IMR-90 (cell line): ENCODE measurements around the gene ZNF541. TPM values are rescaled to one million over a fixed set of nuclear protein-coding genes. Genes with fewer than 3 reads are reported as not detected.
A peak's percentile ranks its signal among the peaks of the same experiment; 100 is the strongest.

ENCODE experiments used
- ATAC-seq: fragments of 200-7000 bp; cut with Tn5 transposase; 2 replicates; pipeline ENCODE4 v1.9.1; 2020; ENCODE audit warnings: low read depth, mild to moderate bottlenecking, moderate library complexity
- BruUV-seq: library from RNA; stranded (reverse); fragments of 400-500 nt; replicated peaks from 2 replicates; lab custom pipeline; 2021; lab: Mats Ljungman, UMichigan
- CTCF ChIA-PET: fragments of 300-600 bp; formaldehyde crosslinking; extraction: SDS; loops from one replicate; lab custom pipeline; 2021; ENCODE audit warnings: antibody characterized with exemption; lab: Yijun Ruan, JAX
- POLR2A ChIA-PET: fragments of 300-600 bp; sonication (Branson Sonifier 250); formaldehyde crosslinking; loops from one replicate; lab custom pipeline; 2022; ENCODE audit warnings: antibody characterized with exemption; ENCODE audit not compliant: unreplicated experiment; lab: Charles Lee
- DNase-seq: peaks from one replicate; pipeline ENCODE4 v3.0.0; 2013
- H2AFZ ChIP-seq: replicated peaks from 2 replicates; pipeline ENCODE3; 2013; ENCODE audit warnings: low read length, mild to moderate bottlenecking; ENCODE audit not compliant: poor library complexity
- H2AK5ac ChIP-seq: 2 replicates; pipeline ENCODE4 v1.6.1; 2013; ENCODE audit warnings: low read depth, low read length, inconsistent platforms
- H2AK9ac ChIP-seq: replicated peaks from 2 replicates; pipeline ENCODE3; 2013; ENCODE audit warnings: mild to moderate bottlenecking, low read depth, low read length, moderate library complexity; ENCODE audit not compliant: poor library complexity
- H2BK120ac ChIP-seq: 2 replicates; pipeline ENCODE4 v1.6.1; 2013; ENCODE audit warnings: low read depth, low read length, inconsistent platforms
- H2BK15ac ChIP-seq: 3 replicates; pipeline ENCODE4 v1.6.1; 2013; ENCODE audit warnings: low read depth, low read length, inconsistent platforms
- H2BK20ac ChIP-seq: 2 replicates; pipeline ENCODE4 v1.6.1; 2013; ENCODE audit warnings: low read depth, mild to moderate bottlenecking, inconsistent platforms, low read length, moderate library complexity
- H2BK5ac ChIP-seq: 2 replicates; pipeline ENCODE4 v1.6.1; 2013; ENCODE audit warnings: mild to moderate bottlenecking, low read depth, low read length, inconsistent platforms; ENCODE audit not compliant: poor library complexity, severe bottlenecking
- H3K14ac ChIP-seq: replicated peaks from 2 replicates; pipeline ENCODE4 v1.6.1; 2013; ENCODE audit warnings: low read depth, low read length, inconsistent platforms
- H3K18ac ChIP-seq: 2 replicates; pipeline ENCODE4 v1.6.1; 2013; ENCODE audit warnings: low read depth, low read length, control low read depth
- H3K23ac ChIP-seq: 2 replicates; pipeline ENCODE4 v1.6.1; 2013; ENCODE audit warnings: low read depth, low read length, inconsistent platforms
- H3K27ac ChIP-seq: 2 replicates; pipeline ENCODE4 v1.5.1; 2013; ENCODE audit warnings: mild to moderate bottlenecking, control low read depth, low read length; ENCODE audit not compliant: insufficient read depth
- H3K27me3 ChIP-seq: 2 replicates; pipeline ENCODE4 v1.6.1; 2013; ENCODE audit warnings: low read length; ENCODE audit not compliant: control insufficient read depth, insufficient read depth
- H3K36me3 ChIP-seq: 2 replicates; pipeline ENCODE4 v1.6.1; 2013; ENCODE audit warnings: low read length, mixed read lengths; ENCODE audit not compliant: control insufficient read depth, insufficient read depth
- H3K4ac ChIP-seq: 2 replicates; pipeline ENCODE4 v1.6.1; 2013; ENCODE audit warnings: low read depth, low read length, inconsistent platforms
- H3K4me1 ChIP-seq: 2 replicates; pipeline ENCODE4 v1.6.1; 2013; ENCODE audit warnings: low read length, mixed read lengths; ENCODE audit not compliant: control insufficient read depth, insufficient read depth
- H3K4me2 ChIP-seq: 2 replicates; pipeline ENCODE4 v1.6.1; 2013; ENCODE audit warnings: low read depth, mild to moderate bottlenecking, control low read depth, low read length, moderate library complexity
- H3K4me3 ChIP-seq: 2 replicates; pipeline ENCODE4 v1.5.1; 2013; ENCODE audit warnings: low read depth, mild to moderate bottlenecking, control low read depth, low read length, moderate library complexity; ENCODE audit not compliant: insufficient read depth
- H3K56ac ChIP-seq: 2 replicates; pipeline ENCODE4 v1.6.1; 2013; ENCODE audit warnings: low read length, inconsistent platforms; ENCODE audit not compliant: insufficient read depth; ENCODE audit errors: extremely low read depth
- H3K79me1 ChIP-seq, 2 experiments: 2 replicates each; pipeline ENCODE4 v1.6.1; 2013; ENCODE audit warnings: low read length in 2 of 2, inconsistent platforms in 1 of 2, low read depth in 1 of 2
- H3K9ac ChIP-seq: 2 replicates; pipeline ENCODE4 v1.6.1; 2013; ENCODE audit warnings: low read depth, low read length, control low read depth
- H3K9me1 ChIP-seq: 2 replicates; pipeline ENCODE4 v1.6.1; 2013; ENCODE audit warnings: low read length, inconsistent platforms; ENCODE audit not compliant: insufficient read depth
- H3K9me3 ChIP-seq: 2 replicates; pipeline ENCODE4 v1.6.1; 2013; ENCODE audit warnings: low read length; ENCODE audit not compliant: control insufficient read depth, insufficient read depth
- H4K20me1 ChIP-seq: 2 replicates; pipeline ENCODE4 v1.6.1; 2013; ENCODE audit warnings: low read length, inconsistent platforms; ENCODE audit not compliant: insufficient read depth
- H4K5ac ChIP-seq: 2 replicates; pipeline ENCODE4 v1.6.1; 2013; ENCODE audit warnings: mild to moderate bottlenecking, low read depth, low read length, control low read depth
- H4K8ac ChIP-seq, 2 experiments: 2 replicates each; pipeline ENCODE4 v1.6.1; 2013; ENCODE audit warnings: low read depth in 2 of 2, low read length in 2 of 2, control low read depth in 1 of 2, inconsistent platforms in 1 of 2
- H4K91ac ChIP-seq: 2 replicates; pipeline ENCODE4 v1.6.1; 2013; ENCODE audit warnings: low read depth, low read length, inconsistent platforms; ENCODE audit not compliant: insufficient read depth
- BHLHE40 ChIP-seq: fragments of 150-350 bp; IDR thresholded peaks from 2 replicates; pipeline ENCODE4 v1.6.1; 2016; ENCODE audit warnings: mild to moderate bottlenecking, low read depth, low read length
- CEBPB ChIP-seq: IDR thresholded peaks from 2 replicates; pipeline ENCODE4 v1.6.1; 2012; ENCODE audit warnings: low read depth, low read length, improper control_type of control experiment
- CHD1 ChIP-seq: IDR thresholded peaks from 2 replicates; pipeline ENCODE4 v1.6.1; 2012; ENCODE audit warnings: low read depth, low read length, improper control_type of control experiment
- FOS ChIP-seq: fragments of 150-350 bp; IDR thresholded peaks from 2 replicates; pipeline ENCODE4 v1.6.1; 2016; ENCODE audit warnings: low read depth, low read length
- MAFK ChIP-seq: IDR thresholded peaks from 2 replicates; pipeline ENCODE4 v1.6.1; 2012; ENCODE audit warnings: low read depth, low read length, improper control_type of control experiment
- MAZ ChIP-seq: IDR thresholded peaks from 2 replicates; pipeline ENCODE4 v1.6.1; 2012; ENCODE audit warnings: low read depth, mild to moderate bottlenecking, low read length, improper control_type of control experiment, moderate library complexity, borderline replicate concordance
- MXI1 ChIP-seq: IDR thresholded peaks from 2 replicates; pipeline ENCODE4 v1.6.1; 2012; ENCODE audit warnings: low read depth, mild to moderate bottlenecking, low read length, moderate library complexity, borderline replicate concordance
- NFE2L2 ChIP-seq: fragments of 150-350 bp; IDR thresholded peaks from 2 replicates; pipeline ENCODE4 v1.6.1; 2016; ENCODE audit warnings: low read depth, mild to moderate bottlenecking, low read length
- POLR2A ChIP-seq: IDR thresholded peaks from 2 replicates; pipeline ENCODE4 v1.6.1; 2012; ENCODE audit warnings: mild to moderate bottlenecking, low read depth, low read length
- RAD21 ChIP-seq: IDR thresholded peaks from 2 replicates; pipeline ENCODE4 v1.6.1; 2012; ENCODE audit warnings: low read length, improper control_type of control experiment
- RCOR1 ChIP-seq: IDR thresholded peaks from 2 replicates; pipeline ENCODE4 v1.6.1; 2012; ENCODE audit warnings: mild to moderate bottlenecking, low read length, improper control_type of control experiment; ENCODE audit not compliant: insufficient replicate concordance
- RFX5 ChIP-seq: IDR thresholded peaks from 2 replicates; pipeline ENCODE4 v1.8.0; 2012; ENCODE audit warnings: low read depth, mild to moderate bottlenecking, low read length, moderate library complexity
- SMC3 ChIP-seq: fragments of 150-350 bp; IDR thresholded peaks from 2 replicates; pipeline ENCODE4 v1.6.1; 2016; ENCODE audit warnings: low read depth, mild to moderate bottlenecking, antibody characterized with exemption, low read length, moderate library complexity
- WGBS, 2 experiments: methylation state at CpG; one replicate each; pipeline versions ENCODE4 v1.1.5 to v1.1.7; 2013; ENCODE audit warnings: missing lambda C conversion rate in 2 of 2; ENCODE audit not compliant: insufficient read length in 1 of 2; ENCODE audit errors: extremely low coverage in 2 of 2; 5-methylcytosine and 5-hydroxymethylcytosine counted together
- dilution Hi-C: fragments of 300-500 bp; cut with HindIII; formaldehyde crosslinking; loops from one replicate; pipeline ENCODE4 v1.14.3; 2018; ENCODE audit warnings: low sequenced_read_pairs; ENCODE audit not compliant: unreplicated experiment
- in situ Hi-C: fragments of 300-500 bp; cut with MboI; formaldehyde crosslinking; loops from 3 replicates; pipeline ENCODE4 v1.14.3; 2019; ENCODE audit warnings: low sequenced_read_pairs, inconsistent platforms, mixed read lengths
- intact Hi-C: fragments of 100-400 bp; cut with micrococcal nuclease; formaldehyde crosslinking; loops from 2 replicates; pipeline ENCODE4 v1.10.0; 2022
- polyA plus RNA-seq, 3 experiments: library from polyadenylated mRNA; depleted of rRNA; stranded (reverse); fragments of >200 nt; gene quantifications; 2 replicates each; pipeline ENCODE4 v1.2.3, GENCODE V29; 2012; ENCODE audit warnings: low replicate concordance in 1 of 3
- total RNA-seq: library from RNA; depleted of rRNA; stranded (reverse); fragments of >200 nt; gene quantifications from 2 replicates; pipeline ENCODE4 v1.2.3, GENCODE V29; 2012
- TF ChIP-seq, protein P1 (sequence below): fragments of 150-350 bp; IDR thresholded peaks from 2 replicates; pipeline ENCODE4 v1.6.1; 2017; ENCODE audit warnings: mild to moderate bottlenecking, antibody characterized with exemption, low read length, low read depth
- TF ChIP-seq, protein P2 (sequence below): conservative IDR thresholded peaks from 2 replicates; pipeline ENCODE4 v1.5.1; 2012; ENCODE audit warnings: mild to moderate bottlenecking, low read depth, low read length, improper control_type of control experiment
- TF ChIP-seq, protein P3 (sequence below): fragments of 150-350 bp; IDR thresholded peaks from 2 replicates; pipeline ENCODE4 v1.6.1; 2016; ENCODE audit warnings: low read depth, mild to moderate bottlenecking, low read length, moderate library complexity, borderline replicate concordance

ZNF541 gene
- total and polyA plus RNA-seq, 2 of the 4 experiments (the other 2 are of a cell fraction): not detected

DNA sequence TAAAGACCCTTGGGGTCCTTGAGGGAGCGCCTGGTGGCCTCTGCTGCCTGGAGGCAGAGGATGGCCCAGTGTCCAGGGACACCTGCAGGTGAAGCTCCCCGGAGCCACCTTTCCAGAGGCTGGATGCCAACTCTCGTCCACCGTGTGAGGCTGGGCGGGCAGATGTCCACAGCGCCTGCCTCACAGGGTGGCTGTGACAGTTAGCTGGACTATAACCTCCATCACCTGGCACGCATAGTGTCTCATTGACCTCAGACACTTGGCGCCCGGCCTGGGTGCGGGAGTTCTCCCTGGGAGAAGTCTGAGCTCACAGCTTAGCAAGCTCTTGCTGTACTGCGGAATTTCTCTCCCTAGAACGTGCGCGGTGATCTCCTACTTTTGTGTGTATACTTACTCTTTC is 45.8 kb upstream of the ZNF541 start:
- Histone ChIP-seq H3K4me2 (no peak overlapping the region), H2AK9ac (no peak overlapping the region), H3K36me3 (peaks cover 12% of the 10 kb centered on the region; the same call in 1 of the 2 replicates), H3K9me3 (no peaks in the 10 kb centered on the region), H2AFZ (no peak overlapping the region), H3K27ac (no peak overlapping the region), H3K9ac (no peak overlapping the region), H2BK15ac (no peak overlapping the region), H4K8ac (no peak overlapping the region), H2BK20ac (no peak overlapping the region), H2BK120ac (no peak overlapping the region), H4K5ac (no peak overlapping the region), H2BK5ac (no peak overlapping the region), H3K56ac (no peak overlapping the region), H3K18ac (no peak overlapping the region), H3K14ac (no peak overlapping the region), H3K23ac (no peak overlapping the region), H3K4me1 (peaks cover 12% of the 10 kb centered on the region), H2AK5ac (no peak overlapping the region), H3K79me1 (peaks cover 10 to 86% of the 10 kb centered on the region in 2 experiments), H3K4me3 (no peak overlapping the region), H3K4ac (no peak overlapping the region), H4K20me1 (peaks cover 85% of the 10 kb centered on the region), H3K9me1 (peaks cover 32% of the 10 kb centered on the region), H4K91ac (no peak overlapping the region), H3K27me3 (no peaks in the 10 kb centered on the region)
- intact Hi-C loops (no loop called here), in situ Hi-C loops (no loop called here), dilution Hi-C loops (no loop called here)
- 81% methylated on average over 4 of the region's 14 CpGs; no CpG with 5 or more reads in 1 of the 2 experiments for WGBS, 2 experiments
- TF ChIP-seq RAD21: no peak
- TF ChIP-seq, protein P1, sequence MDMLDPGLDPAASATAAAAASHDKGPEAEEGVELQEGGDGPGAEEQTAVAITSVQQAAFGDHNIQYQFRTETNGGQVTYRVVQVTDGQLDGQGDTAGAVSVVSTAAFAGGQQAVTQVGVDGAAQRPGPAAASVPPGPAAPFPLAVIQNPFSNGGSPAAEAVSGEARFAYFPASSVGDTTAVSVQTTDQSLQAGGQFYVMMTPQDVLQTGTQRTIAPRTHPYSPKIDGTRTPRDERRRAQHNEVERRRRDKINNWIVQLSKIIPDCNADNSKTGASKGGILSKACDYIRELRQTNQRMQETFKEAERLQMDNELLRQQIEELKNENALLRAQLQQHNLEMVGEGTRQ: no peak
- TF ChIP-seq MAFK: no peak
- TF ChIP-seq SMC3: no peak
- TF ChIP-seq MXI1: no peak
- TF ChIP-seq, protein P2, sequence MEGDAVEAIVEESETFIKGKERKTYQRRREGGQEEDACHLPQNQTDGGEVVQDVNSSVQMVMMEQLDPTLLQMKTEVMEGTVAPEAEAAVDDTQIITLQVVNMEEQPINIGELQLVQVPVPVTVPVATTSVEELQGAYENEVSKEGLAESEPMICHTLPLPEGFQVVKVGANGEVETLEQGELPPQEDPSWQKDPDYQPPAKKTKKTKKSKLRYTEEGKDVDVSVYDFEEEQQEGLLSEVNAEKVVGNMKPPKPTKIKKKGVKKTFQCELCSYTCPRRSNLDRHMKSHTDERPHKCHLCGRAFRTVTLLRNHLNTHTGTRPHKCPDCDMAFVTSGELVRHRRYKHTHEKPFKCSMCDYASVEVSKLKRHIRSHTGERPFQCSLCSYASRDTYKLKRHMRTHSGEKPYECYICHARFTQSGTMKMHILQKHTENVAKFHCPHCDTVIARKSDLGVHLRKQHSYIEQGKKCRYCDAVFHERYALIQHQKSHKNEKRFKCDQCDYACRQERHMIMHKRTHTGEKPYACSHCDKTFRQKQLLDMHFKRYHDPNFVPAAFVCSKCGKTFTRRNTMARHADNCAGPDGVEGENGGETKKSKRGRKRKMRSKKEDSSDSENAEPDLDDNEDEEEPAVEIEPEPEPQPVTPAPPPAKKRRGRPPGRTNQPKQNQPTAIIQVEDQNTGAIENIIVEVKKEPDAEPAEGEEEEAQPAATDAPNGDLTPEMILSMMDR: no peak
- TF ChIP-seq CHD1: no peak
- no peak for TF ChIP-seq MAZ
- no peak for TF ChIP-seq RCOR1
- no peak for TF ChIP-seq CEBPB
- no peak for TF ChIP-seq BHLHE40
- TF ChIP-seq POLR2A: no peak
- TF ChIP-seq NFE2L2: no peak
- no peak for TF ChIP-seq FOS
- TF ChIP-seq, protein P3, sequence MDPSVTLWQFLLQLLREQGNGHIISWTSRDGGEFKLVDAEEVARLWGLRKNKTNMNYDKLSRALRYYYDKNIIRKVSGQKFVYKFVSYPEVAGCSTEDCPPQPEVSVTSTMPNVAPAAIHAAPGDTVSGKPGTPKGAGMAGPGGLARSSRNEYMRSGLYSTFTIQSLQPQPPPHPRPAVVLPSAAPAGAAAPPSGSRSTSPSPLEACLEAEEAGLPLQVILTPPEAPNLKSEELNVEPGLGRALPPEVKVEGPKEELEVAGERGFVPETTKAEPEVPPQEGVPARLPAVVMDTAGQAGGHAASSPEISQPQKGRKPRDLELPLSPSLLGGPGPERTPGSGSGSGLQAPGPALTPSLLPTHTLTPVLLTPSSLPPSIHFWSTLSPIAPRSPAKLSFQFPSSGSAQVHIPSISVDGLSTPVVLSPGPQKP: no peak
- no peak for TF ChIP-seq RFX5
- BruUV-seq: no TSS peak
- ATAC-seq (0 out of 2 replicates have a peak, but pooled peaks have one; percentile 27), DNase-seq (peak; percentile 43)
- POLR2A ChIA-PET: no interaction called here
- CTCF ChIA-PET: no interaction called here
